ENCODE results near the gene ZNF362. TPM values are rescaled to one million over a fixed set of nuclear protein-coding genes. Genes with fewer than 3 reads are reported as not detected.

Gene ZNF362
- total RNA-seq, 2 donors from 2014 or later, result 27.4 to 41.5 TPM

DNA sequence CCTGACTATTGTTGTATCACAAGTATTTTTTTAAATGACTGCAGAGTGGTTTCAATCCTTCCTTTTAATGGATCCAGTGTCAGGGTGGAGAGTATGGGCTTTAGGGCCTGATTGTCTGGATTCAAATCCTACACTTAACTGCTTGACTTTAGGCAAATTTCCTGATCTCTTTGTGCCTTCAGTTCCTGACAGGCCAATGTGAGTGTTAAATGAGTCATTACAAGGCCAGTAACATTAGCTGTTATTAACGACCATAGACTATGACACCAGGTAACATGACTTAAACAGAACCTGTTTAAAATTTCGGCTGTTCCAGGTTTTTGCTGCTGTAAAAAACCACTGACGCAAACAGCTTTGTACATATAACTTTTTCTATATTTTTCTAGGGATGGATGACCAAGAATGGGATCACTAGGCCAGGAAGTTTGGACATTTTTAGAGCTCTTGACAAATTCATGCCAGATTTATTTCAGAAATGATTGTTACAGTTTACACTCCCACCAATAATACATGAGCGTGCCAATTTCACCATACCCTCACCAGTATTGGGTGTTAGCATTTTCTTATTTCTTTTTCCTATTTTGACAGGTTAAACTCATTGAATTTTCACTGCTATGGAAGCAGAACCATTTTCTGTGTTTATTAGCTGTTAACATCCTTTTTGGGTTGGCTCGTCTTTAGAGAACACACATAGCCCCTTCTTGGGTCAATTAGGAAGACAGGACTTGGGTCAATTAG is 11.3 kb downstream of the ZNF362 start:
- no peak for DNase-seq
- Mint-ChIP-seq H3K27ac (no peak overlapping the region), H3K4me3 (no peak overlapping the region), H3K27me3 (ENCODE audit: insufficient read depth) (no peaks in the 10 kb centered on the region), H3K4me1 (peaks cover 13% of the 10 kb centered on the region), H3K36me3 (ENCODE audit: low read depth) (peaks cover 5% of the 10 kb centered on the region), H3K9me3 (no peaks in the 10 kb centered on the region)
- Histone ChIP-seq H3K9me3 (ENCODE audit: control insufficient read depth, low read length) (no peaks in the 10 kb centered on the region), H3K27me3 (ENCODE audit: control insufficient read depth, insufficient read depth, low read length, poor library complexity, severe bottlenecking) (no peaks in the 10 kb centered on the region), H3K4me3 (ENCODE audit: low read length) (no peak overlapping the region), H3K9ac (ENCODE audit: extremely low read depth, low read length, poor library complexity, severe bottlenecking) (no peak overlapping the region), H3K27ac (ENCODE audit: low read depth, low read length) (no peak overlapping the region), H3K4me1 (ENCODE audit: control insufficient read depth, insufficient read depth, low read length) (no peaks in the 10 kb centered on the region), H3K36me3 (ENCODE audit: control insufficient read depth, insufficient read depth, low read length) (peaks cover 18% of the 10 kb centered on the region)
- 94 to 96% methylated on average over 5 of the region's 5 CpGs for WGBS, 2 experiments (ENCODE audit: insufficient coverage in 1 of 2, insufficient read length in 1 of 2)
- TF ChIP-seq, protein P1, sequence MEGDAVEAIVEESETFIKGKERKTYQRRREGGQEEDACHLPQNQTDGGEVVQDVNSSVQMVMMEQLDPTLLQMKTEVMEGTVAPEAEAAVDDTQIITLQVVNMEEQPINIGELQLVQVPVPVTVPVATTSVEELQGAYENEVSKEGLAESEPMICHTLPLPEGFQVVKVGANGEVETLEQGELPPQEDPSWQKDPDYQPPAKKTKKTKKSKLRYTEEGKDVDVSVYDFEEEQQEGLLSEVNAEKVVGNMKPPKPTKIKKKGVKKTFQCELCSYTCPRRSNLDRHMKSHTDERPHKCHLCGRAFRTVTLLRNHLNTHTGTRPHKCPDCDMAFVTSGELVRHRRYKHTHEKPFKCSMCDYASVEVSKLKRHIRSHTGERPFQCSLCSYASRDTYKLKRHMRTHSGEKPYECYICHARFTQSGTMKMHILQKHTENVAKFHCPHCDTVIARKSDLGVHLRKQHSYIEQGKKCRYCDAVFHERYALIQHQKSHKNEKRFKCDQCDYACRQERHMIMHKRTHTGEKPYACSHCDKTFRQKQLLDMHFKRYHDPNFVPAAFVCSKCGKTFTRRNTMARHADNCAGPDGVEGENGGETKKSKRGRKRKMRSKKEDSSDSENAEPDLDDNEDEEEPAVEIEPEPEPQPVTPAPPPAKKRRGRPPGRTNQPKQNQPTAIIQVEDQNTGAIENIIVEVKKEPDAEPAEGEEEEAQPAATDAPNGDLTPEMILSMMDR (conservative IDR thresholded peaks at IDR 0.05), result no peak

DNA sequence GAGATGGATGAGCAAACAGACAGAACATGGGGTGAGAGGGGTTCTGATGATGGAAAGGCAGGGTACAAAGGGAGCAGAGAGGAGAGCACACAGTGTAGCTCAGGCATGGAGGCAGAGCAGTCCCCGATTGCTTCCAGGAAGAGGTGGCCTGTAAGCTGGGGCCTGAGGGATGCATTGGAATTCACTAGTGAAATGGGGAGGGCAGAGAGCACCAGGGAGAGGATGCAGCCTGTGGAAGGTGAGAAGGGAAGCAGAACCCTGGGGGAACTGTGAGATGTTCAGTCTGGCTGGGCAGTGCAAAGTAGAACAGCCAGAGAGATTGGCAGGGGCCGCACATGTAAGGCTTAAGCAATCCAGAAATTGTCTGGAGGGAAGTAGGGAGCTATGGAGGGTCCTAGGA is 12.2 kb downstream of the ZNF362 start:
- Mint-ChIP-seq H3K9me3 (no peaks in the 10 kb centered on the region), H3K27ac (peak overlapping the region; percentile 13), H3K4me3 (no peak overlapping the region), H3K4me1 (peaks cover 13% of the 10 kb centered on the region), H3K36me3 (ENCODE audit: low read depth) (no peaks in the 10 kb centered on the region), H3K27me3 (ENCODE audit: insufficient read depth) (no peaks in the 10 kb centered on the region)
- Histone ChIP-seq H3K4me1 (ENCODE audit: control insufficient read depth, insufficient read depth, low read length) (no peaks in the 10 kb centered on the region), H3K9me3 (ENCODE audit: control insufficient read depth, low read length) (no peaks in the 10 kb centered on the region), H3K27me3 (ENCODE audit: control insufficient read depth, insufficient read depth, low read length, poor library complexity, severe bottlenecking) (no peaks in the 10 kb centered on the region), H3K9ac (ENCODE audit: extremely low read depth, low read length, poor library complexity, severe bottlenecking) (no peak overlapping the region), H3K27ac (ENCODE audit: low read depth, low read length) (no peak overlapping the region), H3K36me3 (ENCODE audit: control insufficient read depth, insufficient read depth, low read length) (peaks cover 16% of the 10 kb centered on the region), H3K4me3 (ENCODE audit: low read length) (no peak overlapping the region)
- no peak for DNase-seq
- 96% methylated on average over 2 of the region's 2 CpGs for WGBS, 2 experiments (ENCODE audit: insufficient coverage in 1 of 2, insufficient read length in 1 of 2)
- TF ChIP-seq, protein P1 (conservative IDR thresholded peaks at IDR 0.05), result no peak

DNA sequence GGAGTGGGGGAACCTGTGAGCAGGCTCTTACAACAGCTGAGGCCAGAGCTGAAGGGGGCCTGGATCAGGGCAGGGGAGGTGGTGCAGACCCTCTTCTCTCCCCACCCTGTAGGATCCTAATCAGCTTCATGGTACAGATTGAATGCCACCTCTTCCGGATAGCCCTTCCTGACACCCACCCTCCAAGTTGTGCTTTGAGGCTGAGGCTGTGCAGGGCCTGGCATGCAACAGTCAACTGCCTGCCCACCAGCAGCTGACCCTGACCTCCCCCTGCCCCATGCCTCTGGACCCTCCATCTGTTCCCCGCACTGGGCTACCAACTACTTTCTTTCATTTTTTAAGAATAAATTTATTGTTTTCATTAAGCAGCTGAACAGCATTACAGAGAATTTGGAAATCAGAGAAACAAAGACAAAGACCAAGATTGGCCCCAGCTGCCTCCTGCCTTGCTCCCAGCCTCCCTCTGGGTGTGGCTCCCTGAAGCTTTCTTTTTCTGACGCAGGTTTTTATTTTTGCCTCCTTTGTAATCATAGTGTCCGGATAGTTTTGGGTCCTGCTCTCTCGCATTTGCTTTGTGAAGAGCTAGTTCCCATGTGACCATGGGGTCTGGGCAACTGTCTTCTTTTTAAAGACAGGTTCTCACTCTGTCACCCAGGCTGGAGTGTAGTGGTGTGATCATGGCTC is 12.8 kb downstream of the ZNF362 start:
- Histone ChIP-seq H3K36me3 (ENCODE audit: control insufficient read depth, insufficient read depth, low read length) (peaks cover 22% of the 10 kb centered on the region), H3K9ac (ENCODE audit: extremely low read depth, low read length, poor library complexity, severe bottlenecking) (no peak overlapping the region), H3K27ac (ENCODE audit: low read depth, low read length) (no peak overlapping the region), H3K4me1 (ENCODE audit: control insufficient read depth, insufficient read depth, low read length) (no peaks in the 10 kb centered on the region), H3K4me3 (ENCODE audit: low read length) (no peak overlapping the region), H3K9me3 (ENCODE audit: control insufficient read depth, low read length) (no peaks in the 10 kb centered on the region), H3K27me3 (ENCODE audit: control insufficient read depth, insufficient read depth, low read length, poor library complexity, severe bottlenecking) (no peaks in the 10 kb centered on the region)
- TF ChIP-seq, protein P1 (conservative IDR thresholded peaks at IDR 0.05), result no peak
- WGBS, 2 experiments (ENCODE audit: insufficient coverage in 1 of 2, insufficient read length in 1 of 2), result 95 to 100% methylated on average over 3 to 5 of the region's 5 CpGs
- H3K27ac Mint-ChIP-seq, result peak overlapping the region; percentile 15
- H3K4me1 Mint-ChIP-seq, result peaks cover 13% of the 10 kb centered on the region
- no peak for DNase-seq
- no peaks in the 10 kb centered on the region for H3K36me3 Mint-ChIP-seq (ENCODE audit: low read depth)
- H3K4me3 Mint-ChIP-seq, result no peak overlapping the region
- H3K9me3 Mint-ChIP-seq, result no peaks in the 10 kb centered on the region
- no peaks in the 10 kb centered on the region for H3K27me3 Mint-ChIP-seq (ENCODE audit: insufficient read depth)
